ENCODE results near the gene WDR1. TPM values are rescaled to one million over a fixed set of nuclear protein-coding genes. Genes with fewer than 3 reads are reported as not detected.

WDR1 gene
- total RNA-seq, 1 donor from 2014 or later = 216 TPM

DNA sequence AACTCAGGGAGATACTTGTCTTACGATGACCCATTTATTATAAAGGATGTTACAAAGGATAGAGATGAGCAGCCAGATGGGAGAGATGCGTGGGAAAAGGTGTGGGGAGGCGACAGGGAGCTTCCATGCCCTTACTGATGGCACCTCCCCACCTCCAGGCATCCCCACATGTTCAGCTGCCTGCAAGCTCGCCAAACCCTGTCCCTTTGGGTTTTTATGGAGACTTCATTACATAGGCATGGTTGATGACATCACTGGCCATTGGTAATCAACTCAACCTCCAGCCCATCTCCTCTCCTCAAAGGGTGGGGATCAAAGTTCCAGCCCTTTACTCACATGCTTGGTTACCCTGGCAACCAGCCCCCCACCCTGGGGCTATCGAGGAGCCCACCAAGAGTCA is 65.9 kb downstream of the WDR1 start:
- Histone ChIP-seq H3K4me1 (no peaks in the 10 kb centered on the region), H3K4me3 (no peak overlapping the region), H3K27me3 (no peaks in the 10 kb centered on the region), H3K9me3 (no peaks in the 10 kb centered on the region), H3K36me3 (no peaks in the 10 kb centered on the region), H3K27ac (no peak overlapping the region)
- intact Hi-C loops (cut with DNase I) = no loop called here
- DNase-seq (ENCODE audit: low spot score in 2 of 2) = no peak
- TF ChIP-seq, protein P1, sequence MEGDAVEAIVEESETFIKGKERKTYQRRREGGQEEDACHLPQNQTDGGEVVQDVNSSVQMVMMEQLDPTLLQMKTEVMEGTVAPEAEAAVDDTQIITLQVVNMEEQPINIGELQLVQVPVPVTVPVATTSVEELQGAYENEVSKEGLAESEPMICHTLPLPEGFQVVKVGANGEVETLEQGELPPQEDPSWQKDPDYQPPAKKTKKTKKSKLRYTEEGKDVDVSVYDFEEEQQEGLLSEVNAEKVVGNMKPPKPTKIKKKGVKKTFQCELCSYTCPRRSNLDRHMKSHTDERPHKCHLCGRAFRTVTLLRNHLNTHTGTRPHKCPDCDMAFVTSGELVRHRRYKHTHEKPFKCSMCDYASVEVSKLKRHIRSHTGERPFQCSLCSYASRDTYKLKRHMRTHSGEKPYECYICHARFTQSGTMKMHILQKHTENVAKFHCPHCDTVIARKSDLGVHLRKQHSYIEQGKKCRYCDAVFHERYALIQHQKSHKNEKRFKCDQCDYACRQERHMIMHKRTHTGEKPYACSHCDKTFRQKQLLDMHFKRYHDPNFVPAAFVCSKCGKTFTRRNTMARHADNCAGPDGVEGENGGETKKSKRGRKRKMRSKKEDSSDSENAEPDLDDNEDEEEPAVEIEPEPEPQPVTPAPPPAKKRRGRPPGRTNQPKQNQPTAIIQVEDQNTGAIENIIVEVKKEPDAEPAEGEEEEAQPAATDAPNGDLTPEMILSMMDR (IDR thresholded peaks at IDR 0.05) = no peak

DNA sequence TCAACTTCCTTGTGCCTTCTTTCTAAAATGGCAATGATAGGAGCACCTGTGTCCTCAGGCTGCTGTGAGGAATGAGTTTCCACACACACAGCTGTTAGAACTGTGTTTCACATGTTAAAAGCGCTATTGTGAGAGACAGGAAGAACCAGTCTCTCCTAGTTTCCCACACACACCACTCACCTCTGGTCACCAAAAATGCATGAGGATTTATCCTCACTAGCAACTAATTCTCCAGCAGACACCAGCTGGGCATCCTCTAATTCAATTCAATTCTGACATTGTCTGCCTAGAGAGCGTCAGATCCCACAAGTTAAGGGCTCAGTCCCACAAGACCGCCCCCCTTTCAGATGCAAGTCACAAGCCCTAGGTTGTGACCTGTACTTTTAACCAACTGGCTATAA is 66.3 kb downstream of the WDR1 start:
- no peaks in the 10 kb centered on the region for H3K36me3 ChIP-seq

DNA sequence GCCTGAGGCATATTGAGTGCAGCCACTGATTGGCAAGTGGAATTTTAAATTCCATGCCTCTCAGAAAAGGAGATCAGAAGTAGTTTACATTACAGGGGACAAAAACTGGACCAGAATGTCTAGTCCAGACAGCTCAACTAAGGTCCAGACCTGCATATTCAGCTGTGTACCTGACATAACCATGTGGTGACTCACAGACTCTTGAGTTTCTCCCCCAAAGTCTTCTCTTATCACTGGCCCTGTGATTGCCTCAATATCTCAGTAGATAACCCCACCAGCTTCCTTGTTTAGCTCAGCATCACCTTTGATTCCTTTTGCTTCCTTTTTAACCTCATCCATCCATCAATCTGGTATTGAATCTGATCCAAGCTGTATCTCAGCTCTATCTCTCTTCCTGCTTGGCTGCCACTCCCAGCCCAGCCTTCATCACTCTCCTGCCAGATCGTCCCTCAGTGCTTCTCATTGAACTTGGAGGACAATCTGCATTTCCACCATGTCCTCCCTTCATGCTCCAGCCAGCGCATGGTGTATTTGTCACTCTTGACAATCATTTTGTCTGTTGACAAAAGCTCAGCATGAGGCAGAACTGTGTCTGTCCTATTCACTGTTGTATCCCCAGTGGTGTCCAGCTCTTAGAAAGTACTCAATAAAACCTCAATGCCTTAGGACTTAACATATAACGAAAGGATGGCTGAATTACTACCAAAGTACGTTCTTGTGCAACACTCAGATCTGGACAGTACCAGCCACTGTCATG is 67.5 kb downstream of the WDR1 start:
- intact Hi-C loops (cut with DNase I) = no loop called here
- Histone ChIP-seq H3K9me3 (no peaks in the 10 kb centered on the region), H3K27ac (no peak overlapping the region), H3K4me3 (no peak overlapping the region), H3K27me3 (no peaks in the 10 kb centered on the region), H3K36me3 (no peaks in the 10 kb centered on the region), H3K4me1 (no peaks in the 10 kb centered on the region)
- TF ChIP-seq, protein P1 (IDR thresholded peaks at IDR 0.05) = no peak
- no peak for DNase-seq (ENCODE audit: low spot score in 2 of 2)

More for the DNA sequence above, 66.3 kb downstream of the WDR1 start:
- Histone ChIP-seq H3K4me1 (no peaks in the 10 kb centered on the region), H3K4me3 (no peak overlapping the region), H3K27ac (no peak overlapping the region), H3K27me3 (no peaks in the 10 kb centered on the region), H3K9me3 (no peaks in the 10 kb centered on the region)
- no peak for DNase-seq (ENCODE audit: low spot score in 2 of 2)
- intact Hi-C loops (cut with DNase I) = no loop called here
- TF ChIP-seq, protein P1 (IDR thresholded peaks at IDR 0.05) = no peak

DNA sequence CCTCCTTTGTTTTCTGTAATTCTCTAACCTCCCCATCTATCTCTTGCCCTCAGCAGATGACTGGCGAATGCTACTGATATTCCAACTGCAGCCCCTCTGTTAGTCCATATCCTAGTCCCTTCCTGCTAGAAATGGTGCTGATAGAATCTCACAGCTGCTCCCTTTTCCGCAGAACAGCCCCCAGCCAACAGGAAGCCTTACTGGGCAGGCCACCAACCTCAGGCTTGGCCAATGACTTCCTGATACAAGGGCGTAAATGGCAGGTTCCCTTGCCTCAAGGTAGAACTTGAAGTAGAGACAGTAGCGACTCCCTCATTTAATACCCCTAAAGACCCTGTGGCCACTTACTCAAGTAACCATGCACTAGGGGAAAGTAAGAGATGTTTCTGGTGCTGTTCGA is 68.6 kb downstream of the WDR1 start:
- Histone ChIP-seq H3K27me3 (no peaks in the 10 kb centered on the region), H3K36me3 (peaks cover 0 to 3% of the 10 kb centered on the region in 2 donors), H3K4me1 (no peaks in the 10 kb centered on the region), H3K4me3 (no peak overlapping the region), H3K9me3 (peaks cover 0 to 2% of the 10 kb centered on the region in 2 donors), H3K27ac (no peak overlapping the region)
- DNase-seq (ENCODE audit: low spot score in 2 of 2) = no peak
- intact Hi-C loops (cut with DNase I) = no loop called here
- TF ChIP-seq, protein P1 (IDR thresholded peaks at IDR 0.05) = no peak

DNA sequence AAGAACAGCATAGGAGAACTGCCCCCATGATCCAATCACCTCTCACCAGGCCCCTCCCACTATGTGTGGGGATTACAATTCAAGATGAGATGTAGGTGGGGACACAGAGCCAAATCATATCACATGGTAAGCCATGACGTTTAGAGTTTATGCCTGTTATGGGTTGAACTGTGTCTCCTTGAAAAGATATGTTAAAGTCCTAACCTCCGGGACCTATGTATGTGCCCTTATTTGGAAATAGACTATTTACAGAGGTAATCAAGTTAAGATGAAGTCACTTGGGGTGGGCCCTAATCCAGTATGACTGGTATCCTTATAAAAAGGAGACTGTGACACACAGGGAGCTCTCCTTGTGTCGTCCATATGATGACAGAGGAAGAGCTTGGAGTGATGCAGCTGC is 70.1 kb downstream of the WDR1 start:
- no peaks in the 10 kb centered on the region for H3K4me1 ChIP-seq
- no peak for DNase-seq (ENCODE audit: low spot score in 2 of 2)
- intact Hi-C loops (cut with DNase I) = no loop called here
- peaks cover 0 to 3% of the 10 kb centered on the region in 2 donors for H3K36me3 ChIP-seq
- no peaks in the 10 kb centered on the region for H3K27me3 ChIP-seq
- no peak overlapping the region for H3K27ac ChIP-seq
- no peak overlapping the region for H3K4me3 ChIP-seq
- H3K9me3 ChIP-seq = peaks cover 0 to 12% of the 10 kb centered on the region in 2 donors
- TF ChIP-seq, protein P1 (IDR thresholded peaks at IDR 0.05) = no peak

Measured in ascending aorta (tissue), 2 donors.